Measurements from ENCODE around the gene HIGD2A. TPM values are rescaled to one million over a fixed set of nuclear protein-coding genes. Genes with fewer than 3 reads are reported as not detected.

The HIGD2A gene
- total RNA-seq, 4 donors from 2014 or later = 54.3 to 96.3 (median 85.1) TPM

GRCh38 chr5:176342766-176343458, 45.6 kb upstream of the HIGD2A start:
- Histone ChIP-seq H3K4me1 (no peaks in the 10 kb centered on the region), H3K27me3 (no peaks in the 10 kb centered on the region), H3K27ac (no peak overlapping the region), H3K36me3 (peaks cover 0 to 65% (median 7%) of the 10 kb centered on the region in 3 donors), H3K4me3 (no peak overlapping the region), H3K9me3 (no peaks in the 10 kb centered on the region)
- TF ChIP-seq CTCF (IDR thresholded peaks at IDR 0.05) = no peak
- TF ChIP-seq EP300 (IDR thresholded peaks at IDR 0.05) = no peak
- TF ChIP-seq POLR2A (IDR thresholded peaks at IDR 0.05) = no peak
- no peak for DNase-seq (ENCODE audit: low spot score in 2 of 2)
- 67 to 82% methylated on average over 2 of the region's 2 CpGs for WGBS, 2 donors

GRCh38 chr5:176350416-176350815, 38.1 kb upstream of the HIGD2A start:
- Histone ChIP-seq H3K27ac (no peak overlapping the region), H3K4me3 (no peak overlapping the region), H3K36me3 (peaks cover 0 to 98% (median 30%) of the 10 kb centered on the region in 3 donors), H3K27me3 (no peaks in the 10 kb centered on the region), H3K4me1 (no peaks in the 10 kb centered on the region), H3K9me3 (no peaks in the 10 kb centered on the region)
- WGBS, 2 donors = 86 to 93% methylated on average over 7 to 8 of the region's 8 CpGs
- no peak for DNase-seq (ENCODE audit: low spot score in 2 of 2)
- TF ChIP-seq EP300 (IDR thresholded peaks at IDR 0.05) = no peak
- no peak for TF ChIP-seq CTCF (IDR thresholded peaks at IDR 0.05)
- TF ChIP-seq POLR2A (IDR thresholded peaks at IDR 0.05) = no peak

DNA sequence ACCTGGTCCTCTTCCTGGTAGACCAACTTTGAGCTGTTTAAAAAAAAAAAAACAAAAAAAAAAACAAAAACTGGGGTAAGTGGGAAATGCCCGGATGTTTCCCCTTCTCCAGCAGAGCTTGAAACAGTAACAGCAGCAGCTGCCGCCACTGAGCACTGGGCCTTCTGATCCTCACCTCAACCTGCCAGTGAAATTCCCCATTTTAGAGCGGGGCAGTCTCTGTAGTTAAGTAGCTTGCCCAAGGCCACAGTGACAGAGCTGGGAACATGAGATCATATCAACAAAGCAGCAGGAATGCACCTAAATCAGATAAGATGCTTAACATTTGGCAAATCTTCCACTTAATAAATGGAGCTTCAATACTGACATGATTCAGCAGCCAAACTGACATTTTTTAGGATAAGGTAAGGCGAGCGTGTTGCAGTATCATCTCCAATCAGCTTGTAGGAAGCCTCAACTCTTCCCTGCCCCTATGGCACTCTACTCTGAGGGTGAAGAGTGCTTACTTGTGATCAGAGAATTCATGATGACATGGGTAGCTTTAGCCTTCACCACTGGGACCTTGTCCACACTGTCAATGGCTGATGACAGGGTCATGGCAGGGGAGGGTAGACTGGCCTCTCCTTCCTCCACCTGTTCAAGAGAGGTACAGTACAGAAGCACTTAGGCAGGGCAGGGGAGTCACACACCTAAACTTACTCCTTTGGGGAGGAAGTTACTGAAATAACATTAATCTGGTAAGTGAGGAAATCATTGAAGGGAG, 36.3 kb upstream of the HIGD2A start:
- Histone ChIP-seq H3K4me1 (no peaks in the 10 kb centered on the region), H3K27me3 (no peaks in the 10 kb centered on the region), H3K9me3 (no peaks in the 10 kb centered on the region), H3K4me3 (no peak overlapping the region), H3K36me3 (peaks cover 0 to 93% (median 29%) of the 10 kb centered on the region in 3 donors), H3K27ac (no peak overlapping the region)
- 92 to 93% methylated on average over 5 of the region's 5 CpGs for WGBS, 2 donors
- DNase-seq (ENCODE audit: low spot score in 2 of 2) = no peak
- TF ChIP-seq POLR2A (IDR thresholded peaks at IDR 0.05) (no peak), EP300 (IDR thresholded peaks at IDR 0.05) (no peak), CTCF (IDR thresholded peaks at IDR 0.05) (no peak)

- 87 to 95% methylated on average over 4 of the region's 4 CpGs for WGBS, 2 donors
- H3K27me3 ChIP-seq = no peaks in the 10 kb centered on the region
- TF ChIP-seq CTCF (IDR thresholded peaks at IDR 0.05) = no peak
- TF ChIP-seq POLR2A (IDR thresholded peaks at IDR 0.05) = no peak
- no peak for TF ChIP-seq EP300 (IDR thresholded peaks at IDR 0.05)
- H3K27ac ChIP-seq = no peak overlapping the region
- peaks cover 0 to 12% (median 0%) of the 10 kb centered on the region in 4 donors for H3K4me1 ChIP-seq
- H3K36me3 ChIP-seq = peaks cover 0 to 92% (median 20%) of the 10 kb centered on the region in 3 donors
- no peak overlapping the region for H3K4me3 ChIP-seq
- H3K9me3 ChIP-seq = no peaks in the 10 kb centered on the region
- DNase-seq (ENCODE audit: low spot score in 2 of 2) = no peak
Measured at GRCh38 chr5:176353533-176353932, 35.0 kb upstream of the HIGD2A start.
